ENCODE results near the gene ADAMTSL1.

ADAMTSL1 gene

DNA sequence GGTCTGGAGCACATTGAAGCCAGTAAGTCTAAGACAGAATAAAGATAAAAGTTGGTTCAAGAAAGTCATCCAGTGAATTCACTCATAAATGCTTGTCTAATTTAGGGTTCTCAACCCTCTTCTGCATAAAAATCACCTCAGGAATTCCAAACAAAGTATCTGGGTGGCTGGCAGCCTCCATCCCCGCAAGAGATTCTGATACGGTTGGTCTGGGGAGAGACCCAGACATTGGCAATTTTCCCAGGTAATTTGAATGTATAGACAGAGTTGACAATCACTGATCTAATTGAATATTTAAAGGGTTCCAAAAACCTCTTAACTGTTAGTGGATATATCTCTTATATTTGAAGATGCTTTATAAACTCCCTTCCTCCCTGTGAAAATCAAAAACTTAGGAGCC, 14.9 kb downstream of the ADAMTSL1 start:
- H3K9ac ChIP-seq (ENCODE audit: low read depth, low read length, poor library complexity, severe bottlenecking), result no peak overlapping the region
- H3K79me2 ChIP-seq (ENCODE audit: insufficient read depth, low read length), result no peaks in the 10 kb centered on the region
- no peaks in the 10 kb centered on the region for H3K4me1 ChIP-seq (ENCODE audit: insufficient read depth, low read length, poor library complexity, severe bottlenecking)
- no peaks in the 10 kb centered on the region for H3K36me3 ChIP-seq (ENCODE audit: insufficient read depth, low read length)
- H2AFZ ChIP-seq (ENCODE audit: low read length), result no peak overlapping the region
- H3K9me2 ChIP-seq (replicated peaks; ENCODE audit: low read depth, low read length), result no peaks in the 10 kb centered on the region
- H3K4me2 ChIP-seq (ENCODE audit: low read depth, low read length, poor library complexity, severe bottlenecking), result no peak overlapping the region
- H3F3A ChIP-seq (ENCODE audit: low read depth), result no peaks in the 10 kb centered on the region
- no peaks in the 10 kb centered on the region for H3K9me3 ChIP-seq (ENCODE audit: insufficient read depth, low read depth, low read length)
- no peak for TF ChIP-seq EZH2phosphoT487 (IDR thresholded peaks at IDR 0.05; ENCODE audit: borderline replicate concordance)
- TF ChIP-seq, protein P1, sequence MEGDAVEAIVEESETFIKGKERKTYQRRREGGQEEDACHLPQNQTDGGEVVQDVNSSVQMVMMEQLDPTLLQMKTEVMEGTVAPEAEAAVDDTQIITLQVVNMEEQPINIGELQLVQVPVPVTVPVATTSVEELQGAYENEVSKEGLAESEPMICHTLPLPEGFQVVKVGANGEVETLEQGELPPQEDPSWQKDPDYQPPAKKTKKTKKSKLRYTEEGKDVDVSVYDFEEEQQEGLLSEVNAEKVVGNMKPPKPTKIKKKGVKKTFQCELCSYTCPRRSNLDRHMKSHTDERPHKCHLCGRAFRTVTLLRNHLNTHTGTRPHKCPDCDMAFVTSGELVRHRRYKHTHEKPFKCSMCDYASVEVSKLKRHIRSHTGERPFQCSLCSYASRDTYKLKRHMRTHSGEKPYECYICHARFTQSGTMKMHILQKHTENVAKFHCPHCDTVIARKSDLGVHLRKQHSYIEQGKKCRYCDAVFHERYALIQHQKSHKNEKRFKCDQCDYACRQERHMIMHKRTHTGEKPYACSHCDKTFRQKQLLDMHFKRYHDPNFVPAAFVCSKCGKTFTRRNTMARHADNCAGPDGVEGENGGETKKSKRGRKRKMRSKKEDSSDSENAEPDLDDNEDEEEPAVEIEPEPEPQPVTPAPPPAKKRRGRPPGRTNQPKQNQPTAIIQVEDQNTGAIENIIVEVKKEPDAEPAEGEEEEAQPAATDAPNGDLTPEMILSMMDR (conservative IDR thresholded peaks at IDR 0.05; ENCODE audit: low read length), result no peak
- no peak overlapping the region for H3K4me3 ChIP-seq (ENCODE audit: low read length, poor library complexity, severe bottlenecking)
- no peaks in the 10 kb centered on the region for H3K27me3 ChIP-seq (ENCODE audit: insufficient read depth, low read length, poor library complexity, severe bottlenecking)
- no peaks in the 10 kb centered on the region for H4K20me1 ChIP-seq (ENCODE audit: insufficient read depth, low read length, poor library complexity, severe bottlenecking)

DNA sequence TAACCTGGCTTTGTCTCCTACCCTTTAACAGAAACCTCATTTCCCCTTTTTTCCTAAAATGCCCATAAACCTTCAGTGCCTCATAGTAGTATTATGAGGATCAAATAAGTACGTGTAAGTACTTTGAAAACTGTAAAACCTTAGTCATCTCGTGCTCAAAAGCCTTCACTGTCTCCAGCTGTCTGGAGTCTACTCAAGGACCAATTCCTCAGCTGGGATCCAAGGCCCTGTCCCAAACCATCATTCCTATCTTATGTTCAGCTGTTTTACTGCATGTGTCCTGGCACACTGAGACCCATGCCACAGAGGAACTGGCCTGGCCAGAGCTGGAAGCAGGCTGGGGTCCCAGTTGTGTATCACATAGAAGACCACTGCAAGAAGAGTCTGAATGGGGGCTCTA, 15.9 kb downstream of the ADAMTSL1 start:
- H3K4me2 ChIP-seq (ENCODE audit: low read depth, low read length, poor library complexity, severe bottlenecking), result no peak overlapping the region
- no peaks in the 10 kb centered on the region for H3F3A ChIP-seq (ENCODE audit: low read depth)

DNA sequence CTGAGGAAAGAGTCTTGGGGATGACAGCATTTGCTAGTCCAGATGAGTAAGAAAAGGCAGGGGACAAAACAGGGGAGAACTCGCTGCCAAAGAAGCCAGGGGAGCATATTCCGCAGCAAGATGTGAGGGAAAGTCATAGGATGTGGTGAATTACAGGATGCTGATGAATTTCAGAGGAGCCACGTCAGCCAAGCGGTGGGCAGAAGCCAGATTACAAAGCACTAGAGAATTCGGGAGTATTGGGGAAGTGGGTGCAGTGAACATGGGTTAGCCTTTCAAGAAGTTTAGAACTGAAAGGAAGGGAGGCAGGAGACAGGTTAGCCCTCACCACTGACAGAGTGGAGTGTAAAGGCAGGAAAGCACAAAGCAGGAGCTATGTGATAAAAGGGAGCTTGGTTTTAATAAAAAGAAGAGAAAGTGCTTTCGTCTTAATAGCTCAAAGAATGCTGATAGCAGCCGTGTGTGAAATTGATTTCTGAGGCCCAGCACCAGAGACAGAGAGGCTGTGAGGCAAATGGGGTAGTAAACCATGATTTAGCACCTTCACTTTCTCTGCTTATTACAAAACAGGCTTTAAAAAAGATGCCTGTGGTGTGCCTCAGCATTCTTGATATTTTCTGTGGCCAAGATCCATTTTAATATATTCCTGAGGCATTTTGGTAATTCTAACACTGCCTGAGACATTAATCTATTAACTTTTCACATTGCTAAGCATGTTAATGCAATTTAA, 16.9 kb downstream of the ADAMTSL1 start:
- Histone ChIP-seq H3K9me2 (replicated peaks; ENCODE audit: low read depth, low read length) (no peaks in the 10 kb centered on the region), H3K9ac (ENCODE audit: low read depth, low read length, poor library complexity, severe bottlenecking) (no peak overlapping the region), H3K4me3 (ENCODE audit: low read length, poor library complexity, severe bottlenecking) (no peak overlapping the region), H4K20me1 (ENCODE audit: insufficient read depth, low read length, poor library complexity, severe bottlenecking) (no peaks in the 10 kb centered on the region), H3F3A (ENCODE audit: low read depth) (no peaks in the 10 kb centered on the region), H3K4me1 (ENCODE audit: insufficient read depth, low read length, poor library complexity, severe bottlenecking) (no peaks in the 10 kb centered on the region), H3K9me3 (ENCODE audit: insufficient read depth, low read depth, low read length) (no peaks in the 10 kb centered on the region), H3K36me3 (ENCODE audit: insufficient read depth, low read length) (no peaks in the 10 kb centered on the region), H2AFZ (ENCODE audit: low read length) (no peak overlapping the region), H3K27me3 (ENCODE audit: insufficient read depth, low read length, poor library complexity, severe bottlenecking) (no peaks in the 10 kb centered on the region), H3K4me2 (ENCODE audit: low read depth, low read length, poor library complexity, severe bottlenecking) (no peak overlapping the region), H3K79me2 (ENCODE audit: insufficient read depth, low read length) (no peaks in the 10 kb centered on the region)
- TF ChIP-seq, protein P1 (conservative IDR thresholded peaks at IDR 0.05; ENCODE audit: low read length), result no peak
- TF ChIP-seq EZH2phosphoT487 (IDR thresholded peaks at IDR 0.05; ENCODE audit: borderline replicate concordance), result no peak

More for the DNA sequence above, 15.9 kb downstream of the ADAMTSL1 start:
- no peaks in the 10 kb centered on the region for H3K4me1 ChIP-seq (ENCODE audit: insufficient read depth, low read length, poor library complexity, severe bottlenecking)
- H3K27me3 ChIP-seq (ENCODE audit: insufficient read depth, low read length, poor library complexity, severe bottlenecking), result no peaks in the 10 kb centered on the region
- no peaks in the 10 kb centered on the region for H3K36me3 ChIP-seq (ENCODE audit: insufficient read depth, low read length)
- no peaks in the 10 kb centered on the region for H4K20me1 ChIP-seq (ENCODE audit: insufficient read depth, low read length, poor library complexity, severe bottlenecking)
- no peak overlapping the region for H3K4me3 ChIP-seq (ENCODE audit: low read length, poor library complexity, severe bottlenecking)
- H3K9me2 ChIP-seq (replicated peaks; ENCODE audit: low read depth, low read length), result no peaks in the 10 kb centered on the region
- no peaks in the 10 kb centered on the region for H3K79me2 ChIP-seq (ENCODE audit: insufficient read depth, low read length)
- TF ChIP-seq, protein P1 (conservative IDR thresholded peaks at IDR 0.05; ENCODE audit: low read length), result no peak
- no peak for TF ChIP-seq EZH2phosphoT487 (IDR thresholded peaks at IDR 0.05; ENCODE audit: borderline replicate concordance)
- H3K9ac ChIP-seq (ENCODE audit: low read depth, low read length, poor library complexity, severe bottlenecking), result no peak overlapping the region
- H3K9me3 ChIP-seq (ENCODE audit: insufficient read depth, low read depth, low read length), result no peaks in the 10 kb centered on the region
- no peak overlapping the region for H2AFZ ChIP-seq (ENCODE audit: low read length)
